A549 (cell line): ENCODE measurements around the gene PTGER4. TPM values are rescaled to one million over a fixed set of nuclear protein-coding genes. Genes with fewer than 3 reads are reported as not detected.

Source experiments
- ATAC-seq, 2 experiments: fragments of 200-7000 bp in 1 of 2; fragments of >200 bp in 1 of 2; cut with Nextera tagmentation in 1 of 2; cut with Tn5 transposase in 1 of 2; 3 replicates each; pipeline versions ENCODE4 v1.8.0 to v1.9.1; 2018 to 2020; ENCODE audit warnings: mild to moderate bottlenecking in 1 of 2, moderate library complexity in 1 of 2
- CTCF ChIA-PET: fragments of 300-600 bp; sonication (Branson Sonifier 250); formaldehyde crosslinking; extraction: SDS; loops from one replicate; lab custom pipeline; 2021; ENCODE audit warnings: antibody characterized with exemption, inconsistent platforms; lab: Yijun Ruan, JAX
- POLR2A ChIA-PET: fragments of 350-600 bp; formaldehyde crosslinking; extraction: SDS; loops from one replicate; lab custom pipeline; 2021; ENCODE audit warnings: antibody characterized with exemption, inconsistent platforms; lab: Yijun Ruan, JAX
- DNase-seq, 2 experiments: peaks; one replicate each; pipeline versions ENCODE4 v3.0.0 to v3.0.0-alpha.2; 2011 to 2016; ENCODE audit warnings: low read depth in 1 of 2, low spot score in 1 of 2
- FAIRE-seq: peaks from 2 replicates; lab custom pipeline; 2011; peaks lifted over from hg19 to GRCh38; lab: Jason Lieb, UNC
- H3K27ac ChIP-seq, 2 experiments: fragments of >200 bp; sonication (Bioruptor Twin); formaldehyde crosslinking; 3 replicates each; pipeline ENCODE4 v1.5.1; 2016 to 2017
- H3K4me1 ChIP-seq: fragments of >200 bp; sonication (Bioruptor Twin); formaldehyde crosslinking; 3 replicates; pipeline ENCODE4 v1.6.1; 2016
- H3K4me2 ChIP-seq: fragments of >200 bp; sonication (Bioruptor Twin); formaldehyde crosslinking; 3 replicates; pipeline ENCODE4 v1.6.1; 2016
- H3K4me3 ChIP-seq: fragments of >200 bp; sonication (Bioruptor Twin); formaldehyde crosslinking; 3 replicates; pipeline ENCODE4 v1.5.1; 2016
- H3K9me3 ChIP-seq: fragments of >200 bp; sonication (Bioruptor Twin); formaldehyde crosslinking; 3 replicates; pipeline ENCODE4 v1.6.1; 2016
- CEBPB ChIP-seq, 2 experiments: fragments of >200 bp in 1 of 2; sonication (Bioruptor Twin) in 1 of 2; formaldehyde crosslinking in 1 of 2; IDR thresholded peaks; 2 replicates each; pipeline ENCODE4 v1.6.1; 2012 to 2016
- GATA3 ChIP-seq: IDR thresholded peaks from 2 replicates; pipeline ENCODE4 v1.6.1; 2012; ENCODE audit warnings: borderline replicate concordance
- HOXB5 ChIP-seq: fragments of 250-450 bp; sonication (Bioruptor Pico); IDR thresholded peaks from 2 replicates; pipeline ENCODE4 v1.5.0; 2020; ENCODE audit warnings: mild to moderate bottlenecking, moderate library complexity
- JUN ChIP-seq, 2 experiments: fragments of >200 bp; sonication (Bioruptor Twin); formaldehyde crosslinking; IDR thresholded peaks; 2 replicates in 1 of 2; 3 replicates in 1 of 2; pipeline ENCODE4 v1.6.1; 2016 to 2017
- POLR2AphosphoS2 ChIP-seq: conservative IDR thresholded peaks from 2 replicates; pipeline ENCODE4 v1.6.1; 2012; ENCODE audit warnings: low read length, improper control_type of control experiment, inconsistent platforms
- ZFP36 ChIP-seq: fragments of 450-650 bp; IDR thresholded peaks from 2 replicates; pipeline ENCODE4 v1.6.1; 2014; ENCODE audit warnings: borderline replicate concordance; ENCODE audit not compliant: partially characterized antibody
- polyA plus RNA-seq, 4 experiments: library from polyadenylated mRNA; depleted of rRNA in 3 of 4; stranded (reverse); fragments of >200 nt; fragmentation: RNase III in 1 of 4; extraction: RNeasy Plus Mini Kit Qiagen cat#74134 plus additional on column Dnase treatment in 1 of 4; gene quantifications; 2 replicates in 3 of 4; 3 replicates in 1 of 4; pipeline ENCODE4 v1.2.3, GENCODE V29; 2011 to 2017
- small RNA-seq, 6 experiments: library from RNA; depleted of rRNA; stranded (forward); fragments of <200 nt; gene quantifications; one replicate each; pipeline ENCODE3, GENCODE V24; 2012

The PTGER4 gene
- polyA plus RNA-seq, 2 of the 4 experiments (the other 2 are of a cell fraction) = 0.54 to 0.89 TPM

DNA sequence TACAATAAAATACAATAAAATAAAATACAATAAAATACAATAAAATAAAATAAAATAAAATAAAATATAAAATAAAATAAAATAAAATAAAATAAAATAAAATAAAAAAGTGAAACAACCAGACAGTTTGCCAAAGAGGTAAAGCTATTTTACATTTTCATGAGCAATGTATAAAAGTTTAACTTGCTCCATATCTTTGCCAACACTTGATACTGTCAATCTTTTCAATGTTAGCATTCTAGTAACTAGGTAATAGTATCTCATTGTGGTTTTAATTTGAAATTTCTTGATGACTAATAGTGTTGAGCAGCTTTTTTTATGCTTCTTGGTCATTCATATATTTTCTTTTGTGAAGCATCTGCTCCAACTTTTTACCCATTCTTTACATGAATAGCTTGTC lies 58.8 kb downstream of the PTGER4 start:
- 0 out of 3 replicates have a peak, but pooled peaks cover 3% of the 10 kb centered on the region for H3K9me3 ChIP-seq
- peaks cover 8% of the 10 kb centered on the region; the same call in 2 of the 3 replicates for H3K4me1 ChIP-seq
- CTCF ChIA-PET = interaction anchor here (1.0 to 1.8 kb wide), 4 partner anchors 13 to 52 kb away, joined by 3 to 4 read pairs (median 4); no protein-coding TSS in a partner anchor
- no peak for DNase-seq
- H3K4me3 ChIP-seq = no peak overlapping the region
- POLR2A ChIA-PET = no interaction called here
- FAIRE-seq = no peak
- TF ChIP-seq ZFP36 = no peak
- no peak for TF ChIP-seq GATA3
- TF ChIP-seq JUN (IDR thresholded peaks at IDR 0.05) = no peak
- no peak for TF ChIP-seq CEBPB (IDR thresholded peaks at IDR 0.05)
- TF ChIP-seq POLR2AphosphoS2 = no peak
- no peak for TF ChIP-seq HOXB5 (CRISPR knock-in tag)
- H3K4me2 ChIP-seq = no peak overlapping the region
- H3K27ac ChIP-seq = no peak overlapping the region
- ATAC-seq = no peak

Small RNA genes within 50 kb of the gene (small RNA-seq; reads per million reads assigned to genes)
- 0 reads per million in 6 experiments for gene RF00092

Other genes with a start within 250 kb of the PTGER4 start
- gene TTC33, start 76.0 kb downstream of the PTGER4 start, polyA plus RNA-seq (2011; rRNA removed) = 13.5 and 19.8 TPM in 2 replicates
- gene TTC33, start 76.0 kb downstream of the PTGER4 start, polyA plus RNA-seq (2017; fragmentation: RNase III; extraction: RNeasy Plus Mini Kit Qiagen cat#74134 plus additional on column Dnase treatment) = 15.4 to 17.1 TPM (median 15.7 TPM) in 3 replicates
- gene PRKAA1, start 118.5 kb downstream of the PTGER4 start, polyA plus RNA-seq (2011; rRNA removed) = 84.3 and 107 TPM in 2 replicates
- 51.5 to 63.3 TPM (median 60.0 TPM) in 3 replicates for gene PRKAA1, start 118.5 kb downstream of the PTGER4 start, polyA plus RNA-seq (2017; fragmentation: RNase III; extraction: RNeasy Plus Mini Kit Qiagen cat#74134 plus additional on column Dnase treatment)
- 4,402 and 4,948 TPM in 2 replicates for gene RPL37, start 155.3 kb downstream of the PTGER4 start, polyA plus RNA-seq (2011; rRNA removed)
- 2,762 to 2,921 TPM (median 2,809 TPM) in 3 replicates for gene RPL37, start 155.3 kb downstream of the PTGER4 start, polyA plus RNA-seq (2017; fragmentation: RNase III; extraction: RNeasy Plus Mini Kit Qiagen cat#74134 plus additional on column Dnase treatment)
- 5.7 and 5.9 TPM in 2 replicates for gene CARD6, start 161.5 kb downstream of the PTGER4 start, polyA plus RNA-seq (2011; rRNA removed)
- gene CARD6, start 161.5 kb downstream of the PTGER4 start, polyA plus RNA-seq (2017; fragmentation: RNase III; extraction: RNeasy Plus Mini Kit Qiagen cat#74134 plus additional on column Dnase treatment) = 3.3 to 5.7 TPM (median 5.2 TPM) in 3 replicates
- gene C7, start 229.6 kb downstream of the PTGER4 start, polyA plus RNA-seq (2011; rRNA removed) = 0.07 TPM in 1 of 2 replicates, not detected in the other
- gene C7, start 229.6 kb downstream of the PTGER4 start, polyA plus RNA-seq (2017; fragmentation: RNase III; extraction: RNeasy Plus Mini Kit Qiagen cat#74134 plus additional on column Dnase treatment) = not detected in 3 replicates